K562 (cell line): ENCODE results near the gene CIB2. TPM values are rescaled to one million over a fixed set of nuclear protein-coding genes. Genes with fewer than 3 reads are reported as not detected.
A peak's percentile ranks its signal among the peaks of the same experiment; 100 is the strongest.

Experiments used
- ATAC-seq: fragments of 200-7000 bp; cut with Tn5 transposase; 3 replicates; pipeline ENCODE4 v1.9.1; 2020; ENCODE audit warnings: moderate library complexity
- BruUV-seq: library from RNA; stranded (reverse); fragments of 400-500 nt; replicated peaks from 2 replicates; lab custom pipeline; 2021; lab: Mats Ljungman, UMichigan
- CTCF ChIA-PET: fragments of 300-600 bp; formaldehyde crosslinking; extraction: SDS; loops from one replicate; lab custom pipeline; 2021; ENCODE audit warnings: low intra/inter-chr PET ratio; lab: Yijun Ruan, JAX
- POLR2A ChIA-PET: fragments of 300-600, 350-650 bp; sonication (Branson Sonifier 250); formaldehyde crosslinking; extraction: SDS; loops from one replicate; lab custom pipeline; 2021; ENCODE audit warnings: antibody characterized with exemption, inconsistent platforms; lab: Yijun Ruan, JAX
- DNase-seq, 4 experiments: peaks; one replicate each; pipeline versions ENCODE4 v3.0.0 to v3.0.0-alpha.2; 2011 to 2018; ENCODE audit warnings: low spot score in 3 of 4, mixed read lengths in 3 of 4; ENCODE audit errors: extremely low read depth in 1 of 4
- FAIRE-seq: peaks from 2 replicates; lab custom pipeline; 2011; peaks lifted over from hg19 to GRCh38; lab: Jason Lieb, UNC
- H2AFZ ChIP-seq: 2 replicates; pipeline ENCODE4 v1.6.0; 2011; ENCODE audit warnings: low read depth, low read length, control low read depth, inconsistent platforms
- H3K27ac ChIP-seq: fragments of 200-600 bp; 3 replicates; pipeline ENCODE4 v1.8.0; 2011; ENCODE audit warnings: low read depth, mild to moderate bottlenecking, control low read depth, inconsistent platforms, low read length, moderate library complexity, mixed read lengths; ENCODE audit errors: extremely low read depth
- H3K27me3 ChIP-seq, 2 experiments: fragments of 300-600 bp in 1 of 2; 2 replicates in 1 of 2; 3 replicates in 1 of 2; pipeline versions ENCODE4 v1.6.0 to v1.8.0; 2011; ENCODE audit warnings: inconsistent platforms in 2 of 2, low read length in 2 of 2, mild to moderate bottlenecking in 1 of 2, mixed read lengths in 1 of 2, moderate library complexity in 1 of 2; ENCODE audit not compliant: control insufficient read depth in 2 of 2, insufficient read depth in 2 of 2
- H3K36me3 ChIP-seq: fragments of 300-600 bp; 3 replicates; pipeline ENCODE4 v1.8.0; 2011; ENCODE audit warnings: mild to moderate bottlenecking, low read length, inconsistent platforms; ENCODE audit not compliant: control insufficient read depth, insufficient read depth
- H3K4me1 ChIP-seq, 2 experiments: fragments of 200-600 bp in 1 of 2; replicated peaks in 1 of 2; 2 replicates in 1 of 2; 3 replicates in 1 of 2; pipeline versions ENCODE4 v1.5.1 to v1.8.0; 2011; ENCODE audit warnings: inconsistent platforms in 2 of 2, low read length in 2 of 2, mild to moderate bottlenecking in 1 of 2, mixed read lengths in 1 of 2, moderate library complexity in 1 of 2; ENCODE audit not compliant: control insufficient read depth in 2 of 2, insufficient read depth in 2 of 2
- H3K4me2 ChIP-seq: 2 replicates; pipeline ENCODE4 v1.6.1; 2011; ENCODE audit warnings: low read length, control low read depth, inconsistent platforms, mixed read lengths; ENCODE audit not compliant: insufficient read depth
- H3K4me3 ChIP-seq: fragments of 200-600 bp; sonication (generic), shearing (Covaris generic); 2 replicates; pipeline ENCODE4 v1.5.1; 2016; ENCODE audit warnings: control low read depth, inconsistent platforms
- H3K79me2 ChIP-seq: fragments of 200-600 bp; 3 replicates; pipeline ENCODE4 v1.8.0; 2011; ENCODE audit warnings: low read length, inconsistent platforms; ENCODE audit not compliant: control insufficient read depth, insufficient read depth
- H3K9ac ChIP-seq, 2 experiments: 2 replicates each; pipeline versions ENCODE4 v1.6.0 to v1.6.1; 2011; ENCODE audit warnings: low read depth in 2 of 2, low read length in 2 of 2, control low read depth in 1 of 2, inconsistent platforms in 1 of 2, mild to moderate bottlenecking in 1 of 2, mixed read lengths in 1 of 2; ENCODE audit not compliant: insufficient read depth in 1 of 2
- H3K9me1 ChIP-seq: one replicate; pipeline ENCODE4 v1.6.0; 2011; ENCODE audit warnings: inconsistent platforms, mild to moderate bottlenecking, low read length, moderate library complexity; ENCODE audit not compliant: control insufficient read depth, insufficient read depth
- H3K9me3 ChIP-seq: replicated peaks from 2 replicates; pipeline ENCODE4 v1.5.1; 2011; ENCODE audit warnings: low read depth, low read length, inconsistent platforms; ENCODE audit not compliant: control insufficient read depth, insufficient read depth
- H4K20me1 ChIP-seq: replicated peaks from 2 replicates; pipeline ENCODE4 v1.6.1; 2011; ENCODE audit warnings: low read length, inconsistent platforms, mixed read lengths; ENCODE audit not compliant: control insufficient read depth, insufficient read depth
- ATF3 ChIP-seq, 2 experiments: fragments of 450-650 bp in 1 of 2; sonication (generic) in 1 of 2; formaldehyde crosslinking in 1 of 2; IDR thresholded peaks in 1 of 2; conservative IDR thresholded peaks in 1 of 2; 2 replicates each; pipeline versions ENCODE4 v1.6.1 to v1.8.1; 2016 to 2023; ENCODE audit warnings: mild to moderate bottlenecking in 2 of 2, moderate library complexity in 2 of 2, inconsistent platforms in 1 of 2, missing genetic modification reagents in 1 of 2
- BACH1 ChIP-seq: fragments of 200-800 bp; sonication (Bioruptor generic); IDR thresholded peaks from 2 replicates; pipeline ENCODE4 v1.6.1; 2016; ENCODE audit warnings: missing genetic modification characterization, missing compliant biosample characterization
- CEBPB ChIP-seq: fragments of 450-650 bp; IDR thresholded peaks from 2 replicates; pipeline ENCODE4 v1.6.1; 2016; ENCODE audit warnings: missing genetic modification characterization, missing compliant biosample characterization
- CEBPG ChIP-seq, 3 experiments: fragments of 200-800 bp in 1 of 3; sonication (Bioruptor generic) in 1 of 3; sonication (generic) in 1 of 3; formaldehyde crosslinking in 1 of 3; IDR thresholded peaks in 2 of 3; conservative IDR thresholded peaks in 1 of 3; 2 replicates each; pipeline versions ENCODE4 v1.6.1 to v1.8.0; 2016 to 2022; ENCODE audit warnings: missing compliant biosample characterization in 2 of 3, missing genetic modification characterization in 2 of 3, mild to moderate bottlenecking in 1 of 3, missing genetic modification reagents in 1 of 3
- HES1 ChIP-seq: fragments of 450-650 bp; IDR thresholded peaks from 2 replicates; pipeline ENCODE4 v1.6.1; 2016; ENCODE audit warnings: low read depth, mild to moderate bottlenecking, moderate library complexity
- TRIM24 ChIP-seq, 2 experiments: fragments of 450-650 bp; IDR thresholded peaks; 2 replicates each; pipeline ENCODE4 v1.6.1; 2016
- ZNF197 ChIP-seq: fragments of 200-800 bp; sonication (Bioruptor generic); IDR thresholded peaks from 2 replicates; pipeline ENCODE4 v1.6.1; 2016; ENCODE audit warnings: low read depth, missing genetic modification characterization, missing compliant biosample characterization
- WGBS: fragments of 100-300 bp; shearing (Covaris generic); methylation state at CpG from one replicate; pipeline ENCODE4 v1.1.6; 2016; ENCODE audit warnings: low coverage, mixed read lengths; ENCODE audit not compliant: insufficient coverage; ENCODE audit errors: missing lambda C conversion rate; 5-methylcytosine and 5-hydroxymethylcytosine counted together
- in situ Hi-C: fragments of 300-500 bp; cut with MboI; formaldehyde crosslinking; loops from 4 replicates; pipeline ENCODE4 v1.15.0; 2018; ENCODE audit warnings: inconsistent platforms, mixed read lengths
- intact Hi-C: fragments of 100-400 bp; cut with micrococcal nuclease; formaldehyde crosslinking; loops from 2 replicates; pipeline ENCODE4 v1.14.2; 2022
- polyA plus RNA-seq, 8 experiments: library from polyadenylated mRNA; depleted of rRNA in 4 of 8; stranded (reverse) in 5 of 8; unstranded in 3 of 8; fragments of >200 nt; fragmentation: Nextera tagmentation in 2 of 8; fragmentation: Illumina TruSeq in 1 of 8; extraction: Ambion mirVana in 2 of 8; extraction: Trizol in 1 of 8; gene quantifications; 2 replicates each; pipeline versions ENCODE4 v1.2.1 to v1.2.3, GENCODE V29; 2011 to 2014; ENCODE audit warnings: inconsistent platforms in 1 of 8, missing spikeins in 1 of 8
- total RNA-seq, 7 experiments: library from RNA; depleted of rRNA in 6 of 7; stranded (reverse); fragments of >200 nt in 6 of 7; fragmentation: Illumina TruSeq in 2 of 7; extraction: Trizol in 2 of 7; gene quantifications; 2 replicates each; pipeline versions ENCODE4 v1.2.1 to v1.2.3, GENCODE V29; 2011 to 2021; ENCODE audit warnings: low replicate concordance in 1 of 7

Gene CIB2
- total and polyA plus RNA-seq, 9 of the 15 experiments (the other 6 are each of a cell fraction or from before 2014, with no cell fraction given) = 1.5 to 37.4 (median 19.4) TPM

DNA sequence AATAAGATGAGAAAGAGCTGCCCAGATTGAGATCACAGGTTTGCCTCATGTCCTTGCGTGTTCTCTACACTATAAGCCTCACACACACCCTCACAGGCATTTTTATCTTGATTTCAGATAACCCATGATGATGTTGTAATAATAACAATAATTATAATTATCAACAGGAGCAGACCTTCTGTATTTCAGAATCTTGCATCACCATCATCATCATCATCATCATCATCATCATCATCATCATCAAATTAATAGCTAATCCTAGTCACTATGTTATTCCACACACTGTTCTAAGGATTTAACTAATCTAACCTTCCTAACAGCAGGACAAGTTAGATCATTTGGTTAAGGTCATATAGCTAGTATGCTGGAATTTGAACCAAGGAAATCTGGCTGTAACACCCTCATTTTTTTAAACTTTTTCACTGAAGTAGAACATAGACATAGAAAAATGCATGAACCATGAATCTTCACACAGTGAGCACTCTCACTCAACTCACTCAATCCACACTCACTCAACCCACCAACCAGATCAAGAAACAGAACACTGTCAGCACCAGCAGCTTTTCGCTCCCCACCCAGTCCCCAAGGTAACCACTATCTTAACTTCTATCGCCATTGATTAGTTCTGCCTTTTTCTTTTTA lies 40.7 kb downstream of the CIB2 start:
- FAIRE-seq = no peak
- Histone ChIP-seq H3K79me2 (no peaks in the 10 kb centered on the region), H3K9ac (no peak overlapping the region), H3K27ac (no peak overlapping the region), H2AFZ (no peak overlapping the region), H3K27me3 (peaks cover 8 to 37% of the 10 kb centered on the region in 2 experiments), H3K4me2 (no peak overlapping the region), H3K9me3 (no peaks in the 10 kb centered on the region), H3K4me3 (no peak overlapping the region), H3K4me1 (peaks cover 0 to 2% of the 10 kb centered on the region in 2 experiments; a peak in 1 of 5 replicates), H3K36me3 (no peaks in the 10 kb centered on the region), H3K9me1 (no peaks in the 10 kb centered on the region), H4K20me1 (0 out of 2 replicates have a peak, but pooled peaks cover 7% of the 10 kb centered on the region)
- no TSS peak for BruUV-seq
- intact Hi-C loops = no loop called here
- no peak for DNase-seq
- ATAC-seq = no peak
- in situ Hi-C loops = no loop called here
- POLR2A ChIA-PET = interaction anchor here (0.6 to 1.1 kb wide), 3 partner anchors 22 to 189 kb away, joined by 3 read pairs; no protein-coding TSS in a partner anchor
- TF ChIP-seq CEBPG (CRISPR knock-in tag; IDR thresholded peaks at IDR 0.05) (no peak), CEBPG (tag; conservative IDR thresholded peaks at IDR 0.05 in 1 of 2, IDR thresholded peaks at IDR 0.05 in 1 of 2) (peak; percentile 62 to 64), HES1 (no peak), BACH1 (tag) (no peak), CEBPB (tag) (peak; percentile 36; the same call in 1 of the 2 replicates), ATF3 (IDR thresholded peaks at IDR 0.05) (peak; percentile 76), ATF3 (CRISPR knock-in tag; conservative IDR thresholded peaks at IDR 0.05) (no peak), TRIM24 (IDR thresholded peaks at IDR 0.05) (peak in 1 of 2 experiments; percentile 44; a peak in 1 of 4 replicates), ZNF197 (CRISPR knock-in tag) (no peak)
- WGBS = 0% methylated on average over 3 of the region's 3 CpGs
- CTCF ChIA-PET = no interaction called here
